Measurements from ENCODE around the gene MTFP1.
"Not testable (repeated sequence)": the region's sequence is repeated elsewhere in the genome, so short reads cannot be mapped to it uniquely, and the experiment has no call there.

Gene MTFP1

DNA sequence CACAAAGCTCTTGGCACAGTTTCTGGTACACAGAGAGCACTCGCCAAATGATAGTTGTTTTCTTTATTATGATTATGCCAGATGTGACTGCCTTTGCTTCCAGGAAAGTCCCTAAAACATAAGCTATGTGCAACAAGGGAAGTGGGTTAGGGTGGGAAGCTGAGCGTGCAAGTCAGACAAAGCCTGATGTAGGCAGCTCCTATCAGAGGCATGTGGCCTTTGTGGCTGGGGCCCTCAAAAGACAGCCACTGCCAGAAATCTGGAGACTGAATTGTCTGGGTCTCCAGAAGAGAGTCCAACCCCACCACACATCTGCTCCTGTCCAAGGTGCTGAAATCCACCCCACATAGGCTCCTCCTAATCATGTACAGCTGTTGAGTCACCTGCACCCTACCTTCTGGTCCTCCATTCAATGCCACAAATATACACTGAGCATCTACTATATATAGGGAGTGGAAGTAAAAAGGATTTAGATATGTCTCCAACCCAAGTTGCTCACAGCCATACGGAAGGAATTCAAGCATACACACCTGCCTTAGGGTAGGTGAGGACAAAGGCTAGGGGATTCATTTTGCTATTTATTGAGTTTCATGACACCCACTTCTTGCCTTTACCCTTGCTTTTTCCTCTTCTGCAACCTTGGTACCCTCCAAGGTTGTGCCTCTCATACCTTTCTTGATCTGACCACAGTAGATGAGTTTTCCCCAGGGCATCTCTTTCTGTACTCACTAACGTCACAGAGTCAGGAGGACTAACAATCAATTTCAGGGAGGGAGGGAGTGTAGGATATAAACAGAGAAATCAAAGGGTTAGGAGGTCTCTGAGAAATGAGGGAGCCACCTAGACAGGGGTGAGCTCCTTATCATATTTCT is 33.8 kb downstream of the MTFP1 start:
- no peak for DNase-seq

DNA sequence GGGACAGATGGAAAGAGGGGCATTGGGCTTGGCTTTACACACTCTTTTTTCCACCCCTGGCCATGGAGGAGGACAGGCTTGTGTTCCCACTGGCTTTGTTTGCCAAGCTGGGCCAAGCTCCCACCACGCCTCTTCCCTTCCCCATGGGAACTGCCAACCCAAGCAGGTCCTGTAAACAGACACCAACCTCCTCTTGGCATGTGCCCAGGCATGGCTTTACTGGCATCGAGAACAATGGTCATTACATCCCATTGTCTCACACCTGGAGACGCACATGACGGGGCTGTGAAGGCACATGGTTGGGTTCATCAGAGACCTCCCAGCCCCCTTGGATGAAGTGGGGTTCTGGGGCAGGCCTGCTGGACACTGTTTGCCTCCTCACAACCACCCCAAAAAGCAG is 34.6 kb downstream of the MTFP1 start:
- DNase-seq = no peak

DNA sequence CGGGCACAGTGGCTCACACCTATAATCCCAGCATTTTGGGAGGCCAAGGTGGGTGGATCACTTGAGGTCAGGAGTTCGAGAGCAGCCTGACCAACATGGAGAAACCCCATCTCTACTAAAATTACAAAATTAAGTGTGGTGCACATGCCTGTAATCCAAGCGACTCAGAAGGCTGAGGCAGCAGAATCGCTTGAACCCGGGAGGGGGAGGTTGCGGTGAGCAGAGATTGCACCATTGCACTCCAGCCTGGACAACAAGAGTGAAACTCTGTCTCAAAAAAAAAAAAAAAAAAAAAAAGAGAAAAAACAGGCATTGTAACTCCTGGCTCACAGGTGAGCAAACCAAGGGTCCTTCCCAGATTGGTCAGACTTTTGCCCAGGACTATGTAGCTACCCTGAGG is 35.0 kb downstream of the MTFP1 start:
- not testable (repeated sequence) for DNase-seq

DNA sequence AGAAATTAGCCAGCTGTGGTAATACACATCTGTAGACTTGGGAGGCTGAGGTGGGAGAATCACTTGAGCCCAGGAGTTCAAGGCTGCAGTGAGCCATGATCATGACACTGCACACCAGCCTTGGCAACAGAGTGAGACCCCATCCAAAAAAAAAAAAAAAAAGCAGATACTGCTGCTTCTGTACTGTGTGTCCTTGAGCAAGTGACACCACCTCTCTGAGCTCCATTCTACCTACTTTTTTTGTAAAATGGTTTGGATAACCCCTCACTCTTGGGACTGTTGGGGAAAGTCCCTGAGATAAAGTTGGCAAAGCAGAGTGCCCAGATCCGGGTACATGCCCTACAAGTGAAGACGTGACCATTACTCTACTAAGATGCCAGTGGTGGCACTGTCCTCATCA is 43.6 kb downstream of the MTFP1 start:
- DNase-seq = no peak

DNA sequence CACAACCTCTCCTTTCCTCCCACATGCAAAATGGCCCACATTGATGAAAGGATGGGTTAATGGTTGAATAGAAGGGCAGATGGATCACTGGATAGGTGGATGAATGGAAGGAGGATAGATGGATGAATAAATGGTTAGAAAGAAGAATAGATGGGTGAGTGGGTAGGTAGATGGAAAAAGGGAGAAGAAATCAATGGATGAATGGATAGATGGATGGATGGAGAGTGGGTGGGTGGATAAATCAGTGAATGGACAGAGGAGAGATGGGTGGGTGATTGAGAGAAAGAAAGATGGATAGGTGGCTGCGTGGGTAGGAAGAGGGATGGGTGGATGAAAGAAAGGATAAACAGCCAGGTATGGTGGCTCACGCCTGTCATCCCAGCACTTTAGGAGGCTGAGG is 45.1 kb downstream of the MTFP1 start:
- no peak for DNase-seq

DNA sequence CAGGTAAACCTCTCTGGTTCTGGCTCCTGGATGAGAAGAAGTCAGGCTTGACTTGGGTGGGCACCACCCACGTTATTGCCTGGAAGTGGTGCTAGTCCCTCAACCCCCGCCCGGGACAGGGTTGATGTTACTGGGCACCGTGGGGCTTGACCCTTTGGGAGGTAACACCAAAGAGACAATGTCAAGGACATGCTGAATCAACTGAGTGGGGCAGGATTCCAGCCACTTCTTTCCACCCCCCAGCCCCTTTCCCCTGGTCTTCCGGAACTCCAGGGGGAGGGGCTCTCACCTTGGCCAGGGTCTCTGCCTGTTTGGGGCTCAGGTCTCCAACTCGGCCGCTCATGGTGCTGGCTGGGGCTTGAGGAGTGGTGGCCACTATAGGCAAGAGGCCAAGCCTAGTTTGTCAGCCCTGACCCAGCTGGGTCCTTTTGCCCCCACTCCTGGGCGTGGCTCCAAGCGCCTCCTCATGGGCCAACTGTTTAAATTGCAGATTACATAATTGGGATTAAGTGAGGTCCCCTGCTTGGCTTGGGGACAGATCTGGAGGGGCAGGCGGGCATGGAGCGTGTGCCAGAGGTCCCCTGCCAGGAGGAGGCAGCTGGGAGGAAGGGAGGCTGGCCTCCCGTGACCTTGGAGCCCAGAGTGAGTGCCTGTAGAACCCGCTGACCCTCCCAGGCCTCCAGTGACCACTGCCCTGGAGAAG is 46.2 kb downstream of the MTFP1 start, which contains the start of gene SEC14L3:
Gene SEC14L3 (minus strand): TSS at position 402 of the 703 bp plus-strand sequence. CDS start 59 bp downstream, at position 343.
- no peak for DNase-seq

DNA sequence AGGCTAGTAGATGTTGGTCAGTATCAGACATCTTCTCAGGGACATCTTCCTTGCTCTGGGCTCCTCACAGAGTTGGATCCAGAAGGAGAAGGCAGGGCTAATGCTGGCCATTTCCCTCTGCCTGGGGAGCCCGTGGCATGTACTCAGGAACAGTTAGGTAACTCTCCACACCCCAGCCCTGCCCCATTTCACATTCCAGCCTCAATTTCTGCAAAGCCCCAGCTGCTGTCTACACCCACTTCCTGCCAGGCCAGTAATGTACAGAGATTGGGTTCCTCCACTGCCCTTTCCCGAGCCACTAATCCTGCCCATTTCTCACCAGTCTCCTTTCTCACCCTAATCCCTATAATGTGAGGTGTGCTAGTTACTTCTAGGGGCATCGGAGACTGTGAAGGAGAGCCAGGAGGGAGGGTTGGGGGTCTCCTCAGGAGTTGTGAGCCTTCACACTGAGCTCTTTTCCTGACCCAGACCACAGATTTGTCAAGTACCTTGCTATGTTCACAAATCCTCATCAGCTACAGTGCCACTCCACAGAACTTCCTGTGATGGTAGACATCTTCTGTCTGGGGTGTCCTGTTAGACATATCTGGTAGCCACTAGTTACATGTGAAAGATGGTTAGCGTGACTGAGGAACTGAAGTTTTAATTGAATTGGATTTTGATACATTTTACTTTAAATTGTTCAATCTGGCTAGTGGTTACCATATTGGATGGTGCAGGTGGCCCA is 47.6 kb downstream of the MTFP1 start:
- DNase-seq = no peak

DNA sequence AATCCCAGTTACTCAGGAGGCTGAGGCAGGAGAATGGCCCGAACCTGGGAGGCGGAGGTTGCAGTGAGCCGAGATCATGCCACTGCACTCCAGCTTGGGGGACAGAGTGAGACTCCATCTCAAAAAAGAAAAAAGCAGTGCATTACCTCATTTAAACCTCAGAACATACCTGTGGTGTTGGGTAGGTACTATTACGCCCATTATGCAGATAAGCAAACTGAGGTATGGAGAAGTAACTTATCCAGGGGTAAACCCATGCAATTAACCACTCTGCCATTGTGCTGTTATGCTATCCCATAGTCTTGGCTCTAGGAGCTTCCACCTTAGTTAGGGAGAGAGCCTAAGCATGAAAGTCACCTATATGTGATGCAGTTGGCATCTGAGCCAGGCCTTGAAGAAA is 48.6 kb downstream of the MTFP1 start:
- DNase-seq = no peak

DNA sequence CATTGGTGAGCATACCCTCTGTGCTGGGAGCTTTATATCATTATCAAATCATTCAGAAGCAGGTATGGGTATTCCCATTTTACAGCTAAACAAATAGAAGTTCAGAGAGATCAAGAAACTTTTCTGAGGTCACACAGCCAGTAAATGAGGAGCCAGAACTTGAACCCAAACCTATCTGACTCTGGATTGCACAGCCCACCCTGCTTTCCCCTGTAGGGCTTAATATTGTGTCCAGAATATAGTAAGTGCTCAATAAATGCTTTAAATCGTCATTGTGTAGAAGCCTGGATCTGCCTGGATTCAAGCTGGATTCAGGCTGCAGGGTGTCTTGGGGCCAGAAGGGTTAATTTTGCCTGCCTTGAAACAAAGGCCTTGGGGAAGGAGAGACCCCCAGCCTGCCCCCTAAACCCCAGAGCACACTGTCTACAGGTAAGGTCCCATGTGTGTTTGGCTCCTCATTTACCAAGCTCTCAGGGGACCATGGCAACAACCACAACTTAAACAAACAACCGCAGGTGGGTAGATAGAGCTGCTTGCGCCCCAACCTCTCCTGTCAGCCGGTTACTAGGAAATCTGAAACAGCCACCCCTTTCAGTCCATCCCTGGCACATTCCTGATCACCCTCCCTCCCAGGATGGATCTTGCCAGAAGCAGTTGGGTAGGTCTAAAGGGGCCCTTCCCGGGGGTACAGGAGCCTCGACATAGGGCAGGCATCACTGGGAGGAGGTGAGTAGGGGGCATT is 49.3 kb downstream of the MTFP1 start:
- DNase-seq = no peak

Data from NCI-H187 treated with DMSO at 0.1 percent for 48 hours (cell line).